Measurements from ENCODE around the gene CASP5. TPM values are rescaled to one million over a fixed set of nuclear protein-coding genes. Genes with fewer than 3 reads are reported as not detected.
"Not testable (repeated sequence)": the region's sequence is repeated elsewhere in the genome, so short reads cannot be mapped to it uniquely, and the experiment has no call there.

CASP5 gene
- polyA plus RNA-seq (ENCODE audit: insufficient read length in 12 of 12): under 1 TPM in 5 of 12 donors, not detected in 7; 0.24 to 0.81 (median 0.32) TPM
- long read RNA-seq, donor 1: 0 reads
- long read RNA-seq, donor 2: 0 reads
- long read RNA-seq, donor 3: 0 reads
- long read RNA-seq, donor 4: 0 reads
- long read RNA-seq, donor 5: 0 reads
- long read RNA-seq, donor 6: 0 reads
- long read RNA-seq, donor 7: 0 reads
- long read RNA-seq, donor 8: 0 reads
- long read RNA-seq, donor 9: 0 reads
- long read RNA-seq, donor 10: 0 reads
- long read RNA-seq, donor 11: 0 reads

GRCh38 chr11:105023003-105023402 lies at the start of gene CASP5:
Gene CASP5 (minus strand): TSS chr11:105023168. CDS start chr11:105023136, 32 bp downstream.
- no peak for DNase-seq

GRCh38 chr11:105072080-105072479 lies 49.1 kb upstream of the CASP5 start:
- DNase-seq: not testable (repeated sequence)

- DNase-seq: no peak
These were observed 48.2 kb upstream of the CASP5 start for GRCh38 chr11:105071089-105071732.

- DNase-seq: no peak
These were observed 47.3 kb upstream of the CASP5 start for GRCh38 chr11:105070306-105070705.

- DNase-seq: not testable (repeated sequence)
These were observed 46.8 kb upstream of the CASP5 start for GRCh38 chr11:105069749-105070148.

GRCh38 chr11:105063245-105063941 lies 40.4 kb upstream of the CASP5 start:
- DNase-seq: not testable (repeated sequence)

- DNase-seq: no peak
These were observed 34.5 kb upstream of the CASP5 start for GRCh38 chr11:105057432-105057831.

- no peak for DNase-seq
These were observed 33.5 kb upstream of the CASP5 start for GRCh38 chr11:105056446-105056845.

- no peak for DNase-seq
These were observed 31.9 kb upstream of the CASP5 start for GRCh38 chr11:105054723-105055493.

- no peak for DNase-seq
These were observed 29.5 kb upstream of the CASP5 start for GRCh38 chr11:105052487-105052886.

- no peak for DNase-seq
These were observed 28.6 kb upstream of the CASP5 start for GRCh38 chr11:105051559-105051958.

GRCh38 chr11:105049481-105049880 lies 26.5 kb upstream of the CASP5 start:
- no peak for DNase-seq

- DNase-seq: peak; percentile 46
These were observed 24.1 kb upstream of the CASP5 start for GRCh38 chr11:105046898-105047579.

GRCh38 chr11:105045676-105046296 lies 22.8 kb upstream of the CASP5 start:
- no peak for DNase-seq

- peak; percentile 63 for DNase-seq
These were observed 21.9 kb upstream of the CASP5 start, which contains the start of gene CARD16 for GRCh38 chr11:105044557-105045524. Gene CARD16 (minus strand): TSS chr11:105045335. CDS start chr11:105045297, 38 bp downstream.

GRCh38 chr11:105042178-105042577 lies 19.2 kb upstream of the CASP5 start:
- DNase-seq: no peak

GRCh38 chr11:105040703-105041102 lies 17.7 kb upstream of the CASP5 start:
- DNase-seq: no peak

- DNase-seq: peak; percentile 74
These were observed 12.0 kb upstream of the CASP5 start, which contains the start of gene CASP1 for GRCh38 chr11:105034813-105035620. Gene CASP1 (minus strand): TSS chr11:105035144. CDS start chr11:105035113, 31 bp downstream.

- not testable (repeated sequence) for DNase-seq
These were observed 11.4 kb upstream of the CASP5 start for GRCh38 chr11:105034388-105034787.

Data from muscle of arm (tissue), 14 donors.